HCT116 (cell line): ENCODE measurements around the gene CCDC40. TPM values are rescaled to one million over a fixed set of nuclear protein-coding genes. Genes with fewer than 3 reads are reported as not detected.

Experiments used
- ATAC-seq: fragments of 200-7000 bp; cut with Tn5 transposase; 2 replicates; pipeline ENCODE4 v1.9.1; 2020; ENCODE audit warnings: mild to moderate bottlenecking, moderate library complexity
- BruUV-seq: library from RNA; stranded (reverse); fragments of 400-500 nt; replicated peaks from 2 replicates; lab custom pipeline; 2021; lab: Mats Ljungman, UMichigan
- CTCF ChIA-PET: fragments of 300-600 bp; sonication (Branson Sonifier 250); formaldehyde crosslinking; loops from one replicate; lab custom pipeline; 2021; ENCODE audit warnings: antibody characterized with exemption; lab: Charles Lee
- POLR2A ChIA-PET: fragments of 300-600, 350-600 bp; sonication (Branson Sonifier 250); formaldehyde crosslinking; loops from one replicate; lab custom pipeline; 2021; ENCODE audit warnings: antibody characterized with exemption; lab: Charles Lee
- RAD21 ChIA-PET, 2 experiments: fragments of 300-600 bp; sonication (Branson Sonifier 250); formaldehyde crosslinking; loops; one replicate each; lab custom pipeline; 2023; ENCODE audit warnings: low total read pairs in 2 of 2; ENCODE audit not compliant: uncharacterized antibody in 2 of 2, unreplicated experiment in 2 of 2, low non-redundant PET in 1 of 2; lab: Charles Lee
- DNase-seq: peaks from one replicate; pipeline ENCODE4 v3.0.0-alpha.2; 2010; ENCODE audit warnings: low read depth, low spot score
- H2AFZ ChIP-seq: fragments of 200-600 bp; shearing (Covaris generic), sonication (generic); 2 replicates; pipeline ENCODE4 v1.6.1; 2017; ENCODE audit warnings: low read depth, mixed run types, mixed read lengths, antibody characterized with exemption, low read length; ENCODE audit not compliant: poor library complexity, severe bottlenecking
- H3K27ac ChIP-seq: 2 replicates; pipeline ENCODE4 v1.5.1; 2012; ENCODE audit warnings: low read depth, low read length
- H3K27me3 ChIP-seq: fragments of 200-600 bp; sonication (generic); 2 replicates; pipeline ENCODE4 v1.6.1; 2016; ENCODE audit warnings: mixed run types, low read length, mixed read lengths; ENCODE audit not compliant: insufficient read depth
- H3K36me3 ChIP-seq, 2 experiments: fragments of 200-500 bp in 1 of 2; fragments of 200-600 bp in 1 of 2; sonication (Bioruptor generic) in 1 of 2; sonication (generic) in 1 of 2; 2 replicates each; pipeline versions ENCODE4 v1.5.1 to v1.6.1; 2014 to 2016; ENCODE audit warnings: low read length in 2 of 2, inconsistent platforms in 1 of 2, mixed read lengths in 1 of 2, mixed run types in 1 of 2; ENCODE audit not compliant: insufficient read depth in 2 of 2, control insufficient read depth in 1 of 2
- H3K4me1 ChIP-seq, 2 experiments: fragments of 200-600 bp in 1 of 2; sonication (generic) in 1 of 2; 2 replicates each; pipeline versions ENCODE4 v1.5.1 to v1.6.1; 2012 to 2017; ENCODE audit warnings: low read length in 2 of 2, inconsistent platforms in 1 of 2, mild to moderate bottlenecking in 1 of 2, mixed read lengths in 1 of 2, mixed run types in 1 of 2, moderate library complexity in 1 of 2; ENCODE audit not compliant: insufficient read depth in 2 of 2, control insufficient read depth in 1 of 2
- H3K4me2 ChIP-seq: fragments of 200-600 bp; sonication (generic); 2 replicates; pipeline ENCODE4 v1.6.1; 2017; ENCODE audit warnings: mixed run types, low read length, mixed read lengths
- H3K4me3 ChIP-seq, 2 experiments: fragments of 200-600 bp in 1 of 2; sonication (generic) in 1 of 2; replicated peaks in 1 of 2; 2 replicates each; pipeline ENCODE4 v1.5.1; 2011 to 2016; ENCODE audit warnings: low read length in 2 of 2, control low read depth in 1 of 2, low read depth in 1 of 2, mild to moderate bottlenecking in 1 of 2, mixed read lengths in 1 of 2, mixed run types in 1 of 2
- H3K79me2 ChIP-seq: fragments of 200-600 bp; sonication (generic); 2 replicates; pipeline ENCODE4 v1.6.1; 2017; ENCODE audit warnings: mild to moderate bottlenecking, mixed run types, low read length, moderate library complexity, mixed read lengths; ENCODE audit not compliant: insufficient read depth
- H3K9ac ChIP-seq: fragments of 200-600 bp; sonication (generic); 2 replicates; pipeline ENCODE4 v1.6.1; 2016; ENCODE audit warnings: low read length, mixed read lengths
- H3K9me2 ChIP-seq: fragments of 200-600 bp; sonication (generic), shearing (Covaris generic); 2 replicates; pipeline ENCODE4 v1.6.1; 2017; ENCODE audit warnings: mixed run types, mild to moderate bottlenecking, moderate library complexity; ENCODE audit not compliant: insufficient read depth
- H3K9me3 ChIP-seq, 2 experiments: fragments of 200-500 bp in 1 of 2; fragments of 200-600 bp in 1 of 2; sonication (Bioruptor generic) in 1 of 2; sonication (generic) in 1 of 2; 2 replicates each; pipeline ENCODE4 v1.6.1; 2014 to 2017; ENCODE audit warnings: low read length in 2 of 2, mixed read lengths in 2 of 2, inconsistent platforms in 1 of 2, low read depth in 1 of 2, mild to moderate bottlenecking in 1 of 2, mixed run types in 1 of 2, moderate library complexity in 1 of 2; ENCODE audit not compliant: control insufficient read depth in 1 of 2, insufficient read depth in 1 of 2
- H4K20me1 ChIP-seq: fragments of 200-600 bp; sonication (generic), shearing (Covaris generic); 2 replicates; pipeline ENCODE4 v1.6.1; 2017; ENCODE audit warnings: mixed run types, mild to moderate bottlenecking, moderate library complexity; ENCODE audit not compliant: insufficient read depth
- ATF3 ChIP-seq: IDR thresholded peaks from 2 replicates; pipeline ENCODE4 v1.6.1; 2012
- CBX3 ChIP-seq: IDR thresholded peaks from 2 replicates; pipeline ENCODE4 v1.6.1; 2012; ENCODE audit warnings: low read depth
- CTCF ChIP-seq, 3 experiments: fragments of 200-600 bp in 1 of 3; sonication (generic) in 1 of 3; IDR thresholded peaks in 2 of 3; conservative IDR thresholded peaks in 1 of 3; 2 replicates each; pipeline ENCODE4 v1.5.1; 2012 to 2017; ENCODE audit warnings: low read depth in 2 of 3, low read length in 2 of 3, antibody characterized with exemption in 1 of 3, borderline replicate concordance in 1 of 3, control low read depth in 1 of 3, mild to moderate bottlenecking in 1 of 3, mixed read lengths in 1 of 3, mixed run types in 1 of 3, moderate library complexity in 1 of 3; ENCODE audit not compliant: insufficient read depth in 1 of 3
- ELF1 ChIP-seq: IDR thresholded peaks from 2 replicates; pipeline ENCODE4 v1.6.1; 2012; ENCODE audit warnings: low read depth, borderline replicate concordance
- EZH2 ChIP-seq: fragments of 200-600 bp; sonication (generic); IDR thresholded peaks from 2 replicates; pipeline ENCODE4 v1.6.1; 2017; ENCODE audit warnings: antibody characterized with exemption, mixed run types
- EZH2phosphoT487 ChIP-seq: fragments of 200-600 bp; IDR thresholded peaks from 2 replicates; pipeline ENCODE4 v1.6.1; 2018; ENCODE audit warnings: antibody characterized with exemption, borderline replicate concordance
- MAX ChIP-seq: IDR thresholded peaks from 2 replicates; pipeline ENCODE4 v1.6.1; 2012
- POLR2A ChIP-seq: IDR thresholded peaks from 2 replicates; pipeline ENCODE4 v1.7.0; 2011; ENCODE audit warnings: borderline replicate concordance; ENCODE audit not compliant: insufficient read depth, insufficient read length; ENCODE audit errors: extremely low read depth
- POLR2AphosphoS5 ChIP-seq: IDR thresholded peaks from 2 replicates; pipeline ENCODE4 v1.6.1; 2011; ENCODE audit warnings: mild to moderate bottlenecking, low read depth, low read length, moderate library complexity
- TCF7L2 ChIP-seq: IDR thresholded peaks from 2 replicates; pipeline ENCODE4 v1.7.0; 2011; ENCODE audit warnings: borderline replicate concordance, inconsistent platforms; ENCODE audit not compliant: insufficient read depth, insufficient read length; ENCODE audit errors: extremely low read depth
- YY1 ChIP-seq: IDR thresholded peaks from 2 replicates; pipeline ENCODE4 v1.6.1; 2011; ENCODE audit warnings: low read length, low read depth, moderate library complexity, mild to moderate bottlenecking; ENCODE audit not compliant: insufficient replicate concordance; ENCODE audit errors: extremely low read depth
- ZBTB33 ChIP-seq: IDR thresholded peaks from 2 replicates; pipeline ENCODE4 v1.6.1; 2011; ENCODE audit warnings: mild to moderate bottlenecking, low read length, moderate library complexity; ENCODE audit not compliant: insufficient replicate concordance; ENCODE audit errors: extremely low read depth
- ZFX ChIP-seq: fragments of 450-650 bp; IDR thresholded peaks from 2 replicates; pipeline ENCODE4 v1.6.1; 2017
- ZNF274 ChIP-seq: fragments of 200-500 bp; sonication (Bioruptor generic); IDR thresholded peaks from 2 replicates; pipeline ENCODE4 v1.6.1; 2014; ENCODE audit warnings: mild to moderate bottlenecking, low read depth, low read length, inconsistent platforms
- intact Hi-C: fragments of 100-400 bp; cut with micrococcal nuclease; formaldehyde crosslinking; loops from 2 replicates; pipeline ENCODE4 v1.10.0; 2022
- total RNA-seq: library from RNA; stranded (reverse); gene quantifications from one replicate; pipeline ENCODE4 v1.2.1, GENCODE V29; 2021; ENCODE audit not compliant: unreplicated experiment

CCDC40 gene
- total RNA-seq, 1 experiment from 2014 or later: 10.3 TPM

- no peak overlapping the region for H3K27ac ChIP-seq
- RAD21 ChIA-PET: no interaction called here
- H3K9me2 ChIP-seq: no peaks in the 10 kb centered on the region
- H3K4me3 ChIP-seq: no peak overlapping the region
- no TSS peak for BruUV-seq
- CTCF ChIA-PET: no interaction called here
- H3K9me3 ChIP-seq: no peaks in the 10 kb centered on the region
- ATAC-seq: no peak
- H3K36me3 ChIP-seq: no peaks in the 10 kb centered on the region
- H2AFZ ChIP-seq: no peak overlapping the region
- no peaks in the 10 kb centered on the region for H3K27me3 ChIP-seq
- DNase-seq: no peak
- H4K20me1 ChIP-seq: no peaks in the 10 kb centered on the region
- intact Hi-C loops: no loop called here
- POLR2A ChIA-PET: no interaction called here
- H3K4me1 ChIP-seq: peaks cover 5 to 12% of the 10 kb centered on the region in 2 experiments
- no peak overlapping the region for H3K4me2 ChIP-seq
- H3K79me2 ChIP-seq: no peaks in the 10 kb centered on the region
- TF ChIP-seq ZFX (no peak), CTCF (IDR thresholded peaks at IDR 0.05 in 2 of 3, conservative IDR thresholded peaks at IDR 0.05 in 1 of 3; ENCODE audit: borderline replicate concordance in 1 of 3, insufficient read depth in 1 of 3, low read depth in 2 of 3, low read length in 2 of 3) (no peak), TCF7L2 (no peak), ZBTB33 (no peak), EZH2 (no peak), YY1 (no peak), POLR2A (no peak), EZH2phosphoT487 (no peak), ELF1 (no peak), ZNF274 (no peak), ATF3 (no peak), POLR2AphosphoS5 (no peak), CBX3 (no peak), MAX (no peak)
- no peak overlapping the region for H3K9ac ChIP-seq
These were observed 59.5 kb downstream of the CCDC40 start for GRCh38 chr17:80095844-80096475.
